Uterus (tissue), 4 donors: ENCODE data around the gene CTCF. TPM values are rescaled to one million over a fixed set of nuclear protein-coding genes. Genes with fewer than 3 reads are reported as not detected.

ENCODE experiments used
- DNase-seq, 2 donors: peaks; one replicate each; pipeline ENCODE4 v3.0.0-alpha.2; 2019 to 2020
- H3K27ac ChIP-seq, 2 donors: fragments of 200-600 bp; sonication (generic); 1 replicate in 1 of 2; 2 replicates in 1 of 2; pipeline ENCODE4 v1.5.1; 2016 to 2018
- H3K27me3 ChIP-seq, 2 donors: fragments of 200-600 bp; sonication (generic); one replicate each; pipeline ENCODE4 v1.5.1; 2018 to 2019; ENCODE audit warnings: control low read depth in 1 of 2
- H3K36me3 ChIP-seq, 2 donors: fragments of 200-600 bp; sonication (generic); one replicate each; pipeline ENCODE4 v1.5.1; 2019; ENCODE audit warnings: control low read depth in 1 of 2
- H3K4me1 ChIP-seq, 2 donors: fragments of 200-600 bp; sonication (generic); one replicate each; pipeline ENCODE4 v1.5.1; 2018 to 2019; ENCODE audit warnings: control low read depth in 1 of 2
- H3K4me3 ChIP-seq, 2 donors: fragments of 200-600 bp; sonication (generic); 1 replicate in 1 of 2; 2 replicates in 1 of 2; pipeline ENCODE4 v1.5.1; 2018 to 2019; ENCODE audit warnings: mild to moderate bottlenecking in 1 of 2
- H3K9me3 ChIP-seq, 2 donors: fragments of 200-600 bp; sonication (generic); one replicate each; pipeline ENCODE4 v1.5.1; 2019; ENCODE audit warnings: control low read depth in 1 of 2
- CTCF ChIP-seq, 4 experiments: fragments of 200-600 bp in 2 of 4; fragments of 450-650 bp in 2 of 4; sonication (generic) in 2 of 4; IDR thresholded peaks; one replicate each; pipeline ENCODE4 v1.5.1; 2016 to 2019; ENCODE audit warnings: antibody characterized with exemption in 4 of 4, mild to moderate bottlenecking in 2 of 4, moderate library complexity in 1 of 4
- POLR2A ChIP-seq, 2 donors: fragments of 450-650 bp; IDR thresholded peaks; one replicate each; pipeline ENCODE4 v1.6.1; 2016; ENCODE audit warnings: antibody characterized with exemption in 2 of 2, mild to moderate bottlenecking in 1 of 2, moderate library complexity in 1 of 2
- intact Hi-C: fragments of 100-400 bp; cut with DNase I; formaldehyde crosslinking; loops from one replicate; pipeline ENCODE4 v1.15.1; 2023; ENCODE audit warnings: low total_unique reads
- total RNA-seq, 4 donors: library from RNA; depleted of rRNA in 3 of 4; stranded (reverse); fragments of >200 nt in 3 of 4; gene quantifications; one replicate each; pipeline versions ENCODE4 v1.1.0 to v1.2.4, GENCODE V29; 2014 to 2023
- donor health status: DM: yes; HTN: yes; CAD: no.

CTCF gene
- total RNA-seq, 4 donors from 2014 or later, result 24.8 to 54.1 (median 43.7) TPM

DNA sequence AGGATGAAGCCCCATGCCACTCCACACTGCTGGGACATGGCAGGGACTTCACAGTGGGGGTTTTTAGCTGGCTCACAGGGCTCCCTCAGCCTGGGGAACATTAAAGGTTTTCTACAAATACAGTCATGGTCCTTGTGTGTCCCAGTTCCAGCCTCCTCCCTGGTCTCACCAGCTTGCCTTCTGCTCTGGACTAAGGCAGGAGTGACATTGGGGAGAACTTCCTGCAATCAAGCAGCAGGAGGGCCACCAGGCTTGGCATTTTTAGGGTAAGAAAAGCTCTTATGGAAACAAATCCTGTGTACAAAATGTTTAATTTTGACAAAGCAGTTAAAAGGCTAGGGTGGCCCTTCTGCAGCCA, 100.3 kb downstream of the CTCF start:
- H3K36me3 ChIP-seq, result no peaks in the 10 kb centered on the region
- no peak overlapping the region for H3K27ac ChIP-seq
- H3K4me1 ChIP-seq, result peaks cover 4 to 18% of the 10 kb centered on the region in 2 donors
- no peaks in the 10 kb centered on the region for H3K9me3 ChIP-seq
- H3K27me3 ChIP-seq, result no peaks in the 10 kb centered on the region
- TF ChIP-seq CTCF (IDR thresholded peaks at IDR 0.05) (no peak), POLR2A (IDR thresholded peaks at IDR 0.05) (no peak)
- no peak for DNase-seq
- H3K4me3 ChIP-seq, result no peak overlapping the region
- intact Hi-C loops, result no loop called here

- intact Hi-C loops, result no loop called here
- Histone ChIP-seq H3K36me3 (no peaks in the 10 kb centered on the region), H3K4me1 (peaks cover 4 to 18% of the 10 kb centered on the region in 2 donors), H3K4me3 (no peak overlapping the region), H3K27me3 (no peaks in the 10 kb centered on the region), H3K27ac (no peak overlapping the region), H3K9me3 (no peaks in the 10 kb centered on the region)
- no peak for DNase-seq
- TF ChIP-seq POLR2A (IDR thresholded peaks at IDR 0.05) (no peak), CTCF (IDR thresholded peaks at IDR 0.05) (no peak)
Measured at GRCh38 chr16:67663151-67663876, 101.0 kb downstream of the CTCF start.

GRCh38 chr16:67663877-67664222, 101.5 kb downstream of the CTCF start:
- intact Hi-C loops, result no loop called here
- Histone ChIP-seq H3K4me3 (no peak overlapping the region), H3K27ac (no peak overlapping the region), H3K4me1 (peaks cover 4 to 15% of the 10 kb centered on the region in 2 donors), H3K36me3 (no peaks in the 10 kb centered on the region), H3K27me3 (no peaks in the 10 kb centered on the region), H3K9me3 (no peaks in the 10 kb centered on the region)
- DNase-seq, result no peak
- no peak for TF ChIP-seq POLR2A (IDR thresholded peaks at IDR 0.05)
- TF ChIP-seq CTCF (IDR thresholded peaks at IDR 0.05), result no peak

DNA sequence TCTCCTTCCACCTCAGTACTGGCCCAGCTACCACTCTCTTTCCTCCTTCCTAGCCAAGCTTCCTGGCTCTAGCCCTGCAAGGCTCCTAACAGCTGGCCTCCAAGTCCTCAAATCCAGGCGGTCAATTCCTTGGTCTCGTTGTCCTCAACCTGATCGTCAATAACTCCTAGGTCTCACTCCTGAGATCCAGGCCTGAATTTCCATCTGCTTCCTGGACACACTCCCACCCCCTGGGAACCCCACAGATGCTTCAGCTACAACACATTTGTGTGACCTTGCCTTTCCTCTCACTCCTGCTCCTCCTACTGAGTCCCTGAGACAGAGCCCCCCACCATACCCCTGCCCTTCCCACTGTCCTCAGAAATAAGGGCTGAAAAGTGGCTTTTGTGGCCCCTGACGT, 101.9 kb downstream of the CTCF start:
- no peak overlapping the region for H3K4me3 ChIP-seq
- no peak for DNase-seq
- intact Hi-C loops, result no loop called here
- TF ChIP-seq CTCF (IDR thresholded peaks at IDR 0.05) (no peak), POLR2A (IDR thresholded peaks at IDR 0.05) (no peak)
- H3K27me3 ChIP-seq, result no peaks in the 10 kb centered on the region
- H3K27ac ChIP-seq, result no peak overlapping the region
- no peaks in the 10 kb centered on the region for H3K9me3 ChIP-seq
- peaks cover 4 to 11% of the 10 kb centered on the region in 2 donors for H3K4me1 ChIP-seq
- H3K36me3 ChIP-seq, result no peaks in the 10 kb centered on the region

GRCh38 chr16:67664871-67665270, 102.5 kb downstream of the CTCF start:
- intact Hi-C loops, result no loop called here
- no peak overlapping the region for H3K4me3 ChIP-seq
- no peak for DNase-seq
- no peak for TF ChIP-seq POLR2A (IDR thresholded peaks at IDR 0.05)
- no peak for TF ChIP-seq CTCF (IDR thresholded peaks at IDR 0.05)
- H3K4me1 ChIP-seq, result peaks cover 4 to 8% of the 10 kb centered on the region in 2 donors
- H3K27me3 ChIP-seq, result no peaks in the 10 kb centered on the region
- H3K27ac ChIP-seq, result no peak overlapping the region
- H3K36me3 ChIP-seq, result no peaks in the 10 kb centered on the region
- no peaks in the 10 kb centered on the region for H3K9me3 ChIP-seq
